H1 (cell line): ENCODE data around the gene DPYSL4. TPM values are rescaled to one million over a fixed set of nuclear protein-coding genes. Genes with fewer than 3 reads are reported as not detected.

Experiments
- CTCF ChIA-PET: fragments of 300-600 bp; sonication (Branson Sonifier 250); formaldehyde crosslinking; loops from one replicate; lab custom pipeline; 2021; ENCODE audit not compliant: partially characterized antibody; lab: Charles Lee
- POLR2A ChIA-PET: fragments of 300-600 bp; sonication (Branson Sonifier 250); formaldehyde crosslinking; loops from one replicate; lab custom pipeline; 2021; ENCODE audit warnings: inconsistent platforms; ENCODE audit not compliant: partially characterized antibody; lab: Charles Lee
- DNase-seq, 2 experiments: peaks; one replicate each; pipeline versions ENCODE4 v3.0.0 to v3.0.0-alpha.2; 2010 to 2022; ENCODE audit warnings: low spot score in 2 of 2, low read depth in 1 of 2, mixed read lengths in 1 of 2
- FAIRE-seq: peaks from 2 replicates; lab custom pipeline; 2011; peaks lifted over from hg19 to GRCh38; lab: Jason Lieb, UNC
- H2AFZ ChIP-seq: 2 replicates; pipeline ENCODE4 v1.8.1; 2012; ENCODE audit warnings: low read length, inconsistent platforms
- H2AK5ac ChIP-seq: 2 replicates; pipeline ENCODE4 v1.6.1; 2013; ENCODE audit warnings: low read depth, low read length
- H2BK120ac ChIP-seq: replicated peaks from 2 replicates; pipeline ENCODE3; 2013; ENCODE audit warnings: low read depth, low read length, inconsistent platforms
- H2BK12ac ChIP-seq: 2 replicates; pipeline ENCODE4 v1.6.1; 2013; ENCODE audit warnings: low read depth, low read length
- H2BK15ac ChIP-seq: 2 replicates; pipeline ENCODE4 v1.6.1; 2013; ENCODE audit warnings: low read length
- H2BK20ac ChIP-seq: 2 replicates; pipeline ENCODE4 v1.6.1; 2013; ENCODE audit warnings: low read length
- H2BK5ac ChIP-seq: 2 replicates; pipeline ENCODE4 v1.6.1; 2013; ENCODE audit warnings: low read depth, low read length
- H3K14ac ChIP-seq: 2 replicates; pipeline ENCODE4 v1.6.1; 2013; ENCODE audit warnings: inconsistent platforms; ENCODE audit not compliant: insufficient read length
- H3K18ac ChIP-seq: 2 replicates; pipeline ENCODE4 v1.6.1; 2013; ENCODE audit warnings: low read length; ENCODE audit errors: extremely low read depth
- H3K23ac ChIP-seq: 2 replicates; pipeline ENCODE4 v1.6.1; 2013; ENCODE audit warnings: inconsistent platforms; ENCODE audit not compliant: insufficient read length
- H3K23me2 ChIP-seq: 2 replicates; pipeline ENCODE4 v1.6.1; 2013; ENCODE audit warnings: low read depth, low read length
- H3K27ac ChIP-seq: 2 replicates; pipeline ENCODE4 v1.6.1; 2011; ENCODE audit warnings: low read depth, low read length, inconsistent platforms
- H3K27me3 ChIP-seq, 4 experiments: replicated peaks in 1 of 4; 1 replicate in 1 of 4; 2 replicates in 3 of 4; pipeline versions ENCODE4 v1.6.1 to v1.8.1; 2011 to 2013; ENCODE audit warnings: low read length in 3 of 4, mild to moderate bottlenecking in 3 of 4, inconsistent platforms in 2 of 4, mixed read lengths in 2 of 4, moderate library complexity in 1 of 4; ENCODE audit not compliant: control insufficient read depth in 3 of 4, insufficient read depth in 3 of 4; ENCODE audit errors: extremely low read depth in 1 of 4
- H3K36me3 ChIP-seq, 4 experiments: 2 replicates each; pipeline versions ENCODE4 v1.6.1 to v1.8.1; 2011 to 2013; ENCODE audit warnings: mild to moderate bottlenecking in 4 of 4, low read length in 3 of 4, moderate library complexity in 2 of 4, control low read depth in 1 of 4, inconsistent platforms in 1 of 4; ENCODE audit not compliant: insufficient read depth in 4 of 4, control insufficient read depth in 2 of 4
- H3K4ac ChIP-seq: replicated peaks from 2 replicates; pipeline ENCODE3; 2013; ENCODE audit warnings: low read length, low read depth, mixed read lengths, inconsistent platforms; ENCODE audit not compliant: insufficient read length
- H3K4me1 ChIP-seq, 4 experiments: replicated peaks in 1 of 4; 1 replicate in 1 of 4; 2 replicates in 3 of 4; pipeline versions ENCODE4 v1.6.1 to v1.8.1; 2011 to 2013; ENCODE audit warnings: low read length in 3 of 4, inconsistent platforms in 2 of 4, mixed read lengths in 1 of 4; ENCODE audit not compliant: insufficient read depth in 4 of 4, control insufficient read depth in 3 of 4
- H3K4me2 ChIP-seq, 2 experiments: 2 replicates each; pipeline versions ENCODE4 v1.6.1 to v1.8.1; 2011 to 2013; ENCODE audit warnings: low read depth in 2 of 2, low read length in 2 of 2, control low read depth in 1 of 2, inconsistent platforms in 1 of 2, mild to moderate bottlenecking in 1 of 2; ENCODE audit not compliant: insufficient read depth in 1 of 2
- H3K4me3 ChIP-seq, 4 experiments: fragments of 200-600, 300-600 bp in 1 of 4; sonication (generic), shearing (Covaris generic), sonication (Bioruptor Twin) in 1 of 4; 2 replicates each; pipeline versions ENCODE4 v1.5.1 to v1.8.1; 2011 to 2016; ENCODE audit warnings: low read length in 4 of 4, low read depth in 3 of 4, control low read depth in 2 of 4, inconsistent platforms in 2 of 4, mild to moderate bottlenecking in 2 of 4, mixed read lengths in 1 of 4, moderate library complexity in 1 of 4; ENCODE audit not compliant: insufficient read depth in 2 of 4; ENCODE audit errors: extremely low read depth in 1 of 4
- H3K56ac ChIP-seq: replicated peaks from 2 replicates; pipeline ENCODE3; 2013; ENCODE audit warnings: low read depth, mild to moderate bottlenecking, mixed read lengths, low read length, inconsistent platforms; ENCODE audit not compliant: insufficient read length
- H3K79me1 ChIP-seq: 2 replicates; pipeline ENCODE4 v1.6.1; 2013; ENCODE audit warnings: low read depth, low read length, control low read depth
- H3K79me2 ChIP-seq, 2 experiments: 2 replicates each; pipeline versions ENCODE4 v1.6.1 to v1.8.1; 2012 to 2013; ENCODE audit warnings: low read length in 2 of 2, mild to moderate bottlenecking in 2 of 2, inconsistent platforms in 1 of 2; ENCODE audit not compliant: insufficient read depth in 2 of 2, control insufficient read depth in 1 of 2
- H3K9ac ChIP-seq, 4 experiments: replicated peaks in 1 of 4; 1 replicate in 1 of 4; 2 replicates in 3 of 4; pipeline versions ENCODE4 v1.6.1 to v1.8.1; 2011 to 2013; ENCODE audit warnings: low read depth in 3 of 4, low read length in 3 of 4, control low read depth in 2 of 4, mild to moderate bottlenecking in 2 of 4, moderate library complexity in 2 of 4, inconsistent platforms in 1 of 4; ENCODE audit errors: extremely low read depth in 1 of 4
- H3K9me3 ChIP-seq, 2 experiments: 2 replicates each; pipeline versions ENCODE4 v1.6.1 to v1.8.1; 2012 to 2013; ENCODE audit warnings: mild to moderate bottlenecking in 2 of 2, moderate library complexity in 2 of 2, control low read depth in 1 of 2, inconsistent platforms in 1 of 2, low read depth in 1 of 2, low read length in 1 of 2, mixed read lengths in 1 of 2; ENCODE audit not compliant: insufficient read depth in 2 of 2
- H4K20me1 ChIP-seq, 2 experiments: replicated peaks in 1 of 2; 2 replicates each; pipeline versions ENCODE3 to v1.8.1; 2011 to 2013; ENCODE audit warnings: inconsistent platforms in 2 of 2, low read length in 2 of 2, mild to moderate bottlenecking in 1 of 2; ENCODE audit not compliant: insufficient read depth in 2 of 2, control insufficient read depth in 1 of 2
- H4K5ac ChIP-seq: 2 replicates; pipeline ENCODE4 v1.6.1; 2013; ENCODE audit warnings: low read length, low read depth, mixed read lengths, inconsistent platforms; ENCODE audit not compliant: insufficient read length
- H4K8ac ChIP-seq: 2 replicates; pipeline ENCODE4 v1.8.0; 2013; ENCODE audit warnings: mild to moderate bottlenecking, moderate library complexity, low read length, inconsistent platforms; ENCODE audit not compliant: insufficient read depth; ENCODE audit errors: extremely low read depth
- H4K91ac ChIP-seq: replicated peaks from 2 replicates; pipeline ENCODE3; 2013; ENCODE audit warnings: low read length, mixed read lengths, inconsistent platforms; ENCODE audit not compliant: insufficient read length
- NRF1 ChIP-seq: IDR thresholded peaks from 2 replicates; pipeline ENCODE4 v1.6.1; 2011; ENCODE audit warnings: mild to moderate bottlenecking, low read depth, low read length, improper control_type of control experiment
- POLR2A ChIP-seq, 2 experiments: IDR thresholded peaks; 1 replicate in 1 of 2; 2 replicates in 1 of 2; pipeline ENCODE4 v1.6.1; 2011; ENCODE audit warnings: low read depth in 2 of 2, low read length in 2 of 2, mild to moderate bottlenecking in 2 of 2; ENCODE audit errors: control extremely low read depth in 1 of 2
- POU5F1 ChIP-seq: IDR thresholded peaks from 2 replicates; pipeline ENCODE4 v1.6.1; 2011; ENCODE audit warnings: low read depth, mild to moderate bottlenecking, low read length, moderate library complexity
- SAP30 ChIP-seq: fragments of 300-600 bp; sonication (generic); IDR thresholded peaks from 2 replicates; pipeline ENCODE4 v1.7.1; 2012; ENCODE audit warnings: low read length, moderate library complexity, mild to moderate bottlenecking, inconsistent platforms; ENCODE audit not compliant: insufficient read depth, insufficient replicate concordance
- SP2 ChIP-seq: IDR thresholded peaks from 2 replicates; pipeline ENCODE4 v1.6.1; 2012; ENCODE audit warnings: mild to moderate bottlenecking, low read length, inconsistent platforms
- TCF12 ChIP-seq: IDR thresholded peaks from 2 replicates; pipeline ENCODE4 v1.6.1; 2011; ENCODE audit warnings: low read depth, mild to moderate bottlenecking, low read length
- WGBS, 2 experiments: shearing (Covaris generic) in 1 of 2; methylation state at CpG; one replicate each; pipeline versions ENCODE4 v1.1.6 to v1.1.7; 2013 to 2015; ENCODE audit warnings: low lambda C conversion rate in 2 of 2, mixed read lengths in 2 of 2, inconsistent platforms in 1 of 2, low coverage in 1 of 2, missing lambda C conversion rate in 1 of 2; ENCODE audit not compliant: insufficient replicate concordance in 2 of 2, insufficient coverage in 1 of 2, insufficient read length in 1 of 2; ENCODE audit errors: extremely low coverage in 1 of 2, missing lambda C conversion rate in 1 of 2; 5-methylcytosine and 5-hydroxymethylcytosine counted together
- polyA plus RNA-seq, 7 experiments: library from polyadenylated mRNA; depleted of rRNA in 3 of 7; stranded (reverse) in 5 of 7; unstranded in 2 of 7; fragments of >200 nt in 5 of 7; fragments of 200-250 nt in 2 of 7; gene quantifications; 1 replicate in 5 of 7; 2 replicates in 1 of 7; 4 replicates in 1 of 7; pipeline versions ENCODE4 v1.2.1 to v1.2.3, GENCODE V29; 2011 to 2013; ENCODE audit warnings: missing spikeins in 2 of 7, mixed read lengths in 2 of 7
- total RNA-seq: library from RNA; stranded (reverse); fragmentation: NEBNext Ultra II Directional; extraction: Animal tissue kit (Norgen Biotek cat#: 25700); gene quantifications from 2 replicates; pipeline ENCODE4 v1.2.1, GENCODE V29; 2021

Gene DPYSL4
- total and polyA plus RNA-seq, 2 of the 8 experiments (the other 6 are each of a cell fraction or from before 2014, with no cell fraction given) = 12.9 to 15.2 TPM

- peaks cover 0 to 2% of the 10 kb centered on the region in 2 experiments for H4K20me1 ChIP-seq
- FAIRE-seq (no peak), DNase-seq (no peak)
- ChIA-PET POLR2A (no interaction called here), CTCF (interaction anchor here (0.7 to 2.0 kb wide), 3 partner anchors 11 to 415 kb away, joined by 3 to 5 read pairs (median 4); no protein-coding TSS in a partner anchor)
- H2BK12ac ChIP-seq = no peak overlapping the region; the same call in 1 of the 2 replicates
- H3K14ac ChIP-seq = no peak overlapping the region
- H3K27ac ChIP-seq = no peak overlapping the region
- no peak overlapping the region; the same call in 1 of the 2 replicates for H2BK5ac ChIP-seq
- no peak overlapping the region for H2BK120ac ChIP-seq
- H3K9me3 ChIP-seq = no peaks in the 10 kb centered on the region
- H3K23ac ChIP-seq = no peak overlapping the region
- H4K8ac ChIP-seq = no peak overlapping the region
- H2AK5ac ChIP-seq = no peak overlapping the region
- no peaks in the 10 kb centered on the region for H3K79me2 ChIP-seq
- no peak overlapping the region for H3K9ac ChIP-seq
- H4K91ac ChIP-seq = no peak overlapping the region
- WGBS, 2 experiments = 92% methylated on average over 21 of the region's 27 CpGs; no CpG with 5 or more reads in 1 of the 2 experiments
- no peak overlapping the region for H2AFZ ChIP-seq
- H3K23me2 ChIP-seq = no peaks in the 10 kb centered on the region
- H3K27me3 ChIP-seq = no peaks in the 10 kb centered on the region
- H2BK15ac ChIP-seq = no peak overlapping the region
- no peak overlapping the region for H3K4ac ChIP-seq
- H4K5ac ChIP-seq = no peak overlapping the region
- no peak overlapping the region for H2BK20ac ChIP-seq
- H3K56ac ChIP-seq = no peak overlapping the region
- no peak overlapping the region for H3K4me3 ChIP-seq
- H3K36me3 ChIP-seq = no peaks in the 10 kb centered on the region
- no peak overlapping the region for H3K18ac ChIP-seq
- no peaks in the 10 kb centered on the region for H3K79me1 ChIP-seq
- no peak overlapping the region for H3K4me2 ChIP-seq
- peaks cover 0 to 3% (median 2%) of the 10 kb centered on the region in 4 experiments; a peak in 4 of 7 replicates for H3K4me1 ChIP-seq
- no peak for TF ChIP-seq POU5F1
- no peak for TF ChIP-seq NRF1
- TF ChIP-seq POLR2A (IDR thresholded peaks at IDR 0.05; ENCODE audit: control extremely low read depth in 1 of 2, low read depth in 2 of 2, low read length in 2 of 2) = no peak
- TF ChIP-seq SAP30 = no peak
- no peak for TF ChIP-seq SP2
- TF ChIP-seq TCF12 = no peak
Measured at GRCh38 chr10:132226586-132227405, 40.0 kb downstream of the DPYSL4 start.
